Measurements from ENCODE around the gene DNAH10. TPM values are rescaled to one million over a fixed set of nuclear protein-coding genes. Genes with fewer than 3 reads are reported as not detected.

The DNAH10 gene
- total RNA-seq, 1 donor from 2014 or later, result 1.2 TPM

GRCh38 chr12:123801573-123802178, 39.6 kb downstream of the DNAH10 start:
- no peaks in the 10 kb centered on the region for H3K36me3 Mint-ChIP-seq (ENCODE audit: low read depth)
- no peak overlapping the region for H3K4me3 Mint-ChIP-seq (ENCODE audit: unreplicated experiment)
- H3K27me3 Mint-ChIP-seq (ENCODE audit: low read depth), result peaks cover 8% of the 10 kb centered on the region
- H3K27ac Mint-ChIP-seq (ENCODE audit: unreplicated experiment), result no peak overlapping the region
- peak; percentile 82 for TF ChIP-seq CTCF (IDR thresholded peaks at IDR 0.05)
- H3K4me1 Mint-ChIP-seq (ENCODE audit: low read depth), result no peaks in the 10 kb centered on the region
- no peak for DNase-seq (ENCODE audit: low spot score)
- no peaks in the 10 kb centered on the region for H3K9me3 Mint-ChIP-seq (ENCODE audit: low read depth)

GRCh38 chr12:123805173-123805572, 43.1 kb downstream of the DNAH10 start:
- H3K9me3 Mint-ChIP-seq (ENCODE audit: low read depth), result no peaks in the 10 kb centered on the region

GRCh38 chr12:123807002-123807401, 44.9 kb downstream of the DNAH10 start:
- Mint-ChIP-seq H3K9me3 (ENCODE audit: low read depth) (no peaks in the 10 kb centered on the region), H3K27me3 (ENCODE audit: low read depth) (peaks cover 9% of the 10 kb centered on the region), H3K4me3 (ENCODE audit: unreplicated experiment) (no peak overlapping the region), H3K36me3 (ENCODE audit: low read depth) (no peaks in the 10 kb centered on the region), H3K4me1 (ENCODE audit: low read depth) (peaks cover 4% of the 10 kb centered on the region), H3K27ac (ENCODE audit: unreplicated experiment) (no peak overlapping the region)
- TF ChIP-seq CTCF (IDR thresholded peaks at IDR 0.05), result no peak
- DNase-seq (ENCODE audit: low spot score), result no peak

More at GRCh38 chr12:123805173-123805572, 43.1 kb downstream of the DNAH10 start:
- no peaks in the 10 kb centered on the region for H3K36me3 Mint-ChIP-seq (ENCODE audit: low read depth)
- no peak overlapping the region for H3K27ac Mint-ChIP-seq (ENCODE audit: unreplicated experiment)
- peaks cover 4% of the 10 kb centered on the region for H3K4me1 Mint-ChIP-seq (ENCODE audit: low read depth)
- DNase-seq (ENCODE audit: low spot score), result no peak
- peaks cover 9% of the 10 kb centered on the region for H3K27me3 Mint-ChIP-seq (ENCODE audit: low read depth)
- no peak overlapping the region for H3K4me3 Mint-ChIP-seq (ENCODE audit: unreplicated experiment)
- TF ChIP-seq CTCF (IDR thresholded peaks at IDR 0.05), result no peak

- no peak for TF ChIP-seq CTCF (IDR thresholded peaks at IDR 0.05)
- peaks cover 2% of the 10 kb centered on the region for H3K36me3 Mint-ChIP-seq (ENCODE audit: low read depth)
- H3K27me3 Mint-ChIP-seq (ENCODE audit: low read depth), result peaks cover 9% of the 10 kb centered on the region
- peaks cover 4% of the 10 kb centered on the region for H3K4me1 Mint-ChIP-seq (ENCODE audit: low read depth)
- no peak for DNase-seq (ENCODE audit: low spot score)
- H3K9me3 Mint-ChIP-seq (ENCODE audit: low read depth), result no peaks in the 10 kb centered on the region
- H3K4me3 Mint-ChIP-seq (ENCODE audit: unreplicated experiment), result no peak overlapping the region
- peak overlapping the region; percentile 20 for H3K27ac Mint-ChIP-seq (ENCODE audit: unreplicated experiment)
These were observed 45.6 kb downstream of the DNAH10 start for GRCh38 chr12:123807670-123808069.

GRCh38 chr12:123808167-123808566, 46.1 kb downstream of the DNAH10 start:
- H3K36me3 Mint-ChIP-seq (ENCODE audit: low read depth), result peaks cover 2% of the 10 kb centered on the region
- peak; percentile 58 for TF ChIP-seq CTCF (IDR thresholded peaks at IDR 0.05)
- no peak overlapping the region for H3K4me3 Mint-ChIP-seq (ENCODE audit: unreplicated experiment)
- no peak overlapping the region for H3K27ac Mint-ChIP-seq (ENCODE audit: unreplicated experiment)
- H3K4me1 Mint-ChIP-seq (ENCODE audit: low read depth), result peaks cover 4% of the 10 kb centered on the region
- H3K27me3 Mint-ChIP-seq (ENCODE audit: low read depth), result peaks cover 9% of the 10 kb centered on the region
- no peak for DNase-seq (ENCODE audit: low spot score)
- no peaks in the 10 kb centered on the region for H3K9me3 Mint-ChIP-seq (ENCODE audit: low read depth)
